Activated naive CD4-positive, alpha-beta T cell treated with anti-CD3 and anti-CD28 coated beads, Interleukin-2, amount 10 ng/mL, durations not matched to agents 7 days and 5 days (primary cell): ENCODE data around the gene NUDT3.
"Not testable (repeated sequence)": the region's sequence is repeated elsewhere in the genome, so short reads cannot be mapped to it uniquely, and the experiment has no call there.

ENCODE experiments used
- CTCF ChIA-PET: fragments of 350-600 bp; sonication (Branson Sonifier 250); formaldehyde crosslinking; loops from one replicate; lab custom pipeline; 2021; ENCODE audit warnings: antibody characterized with exemption; lab: Charles Lee
- DNase-seq: peaks from one replicate; pipeline ENCODE4 v3.0.0-alpha.2; 2020
- H3K27ac Mint-ChIP-seq: one replicate; pipeline ENCODE4 v1.8.0; 2021; ENCODE audit warnings: mild to moderate bottlenecking, moderate library complexity, mixed read lengths
- H3K27me3 Mint-ChIP-seq: one replicate; pipeline ENCODE4 v1.8.0; 2021; ENCODE audit warnings: mild to moderate bottlenecking, mixed read lengths
- H3K36me3 Mint-ChIP-seq: one replicate; pipeline ENCODE4 v1.8.0; 2021; ENCODE audit warnings: mixed read lengths
- H3K4me1 Mint-ChIP-seq: one replicate; pipeline ENCODE4 v1.8.0; 2021; ENCODE audit warnings: mixed read lengths
- H3K4me3 Mint-ChIP-seq: one replicate; pipeline ENCODE4 v1.8.0; 2021; ENCODE audit warnings: mild to moderate bottlenecking, moderate library complexity, mixed read lengths
- H3K9me3 Mint-ChIP-seq: one replicate; pipeline ENCODE4 v1.8.0; 2021; ENCODE audit warnings: mixed read lengths

Gene NUDT3

DNA sequence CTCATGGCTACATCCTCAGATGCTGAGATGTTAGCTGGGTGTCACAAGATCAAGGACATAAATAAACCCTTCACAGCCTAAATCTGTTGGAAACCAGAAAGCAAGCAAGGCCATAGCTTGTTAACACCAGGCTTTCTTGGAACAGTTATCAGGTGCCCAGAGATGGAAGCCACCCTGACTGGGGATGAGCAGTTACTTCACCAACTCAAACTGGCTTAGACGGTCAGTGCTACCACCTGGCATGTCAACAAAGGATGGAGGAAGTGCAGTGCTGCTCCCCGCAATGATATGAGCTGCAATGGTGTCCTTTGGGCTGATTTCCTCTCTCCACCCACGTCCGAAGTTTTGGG is 114.7 kb downstream of the NUDT3 start:
- Mint-ChIP-seq H3K27me3 (no peaks in the 10 kb centered on the region), H3K27ac (no peak overlapping the region), H3K4me3 (no peak overlapping the region), H3K9me3 (no peaks in the 10 kb centered on the region), H3K4me1 (peaks cover 9% of the 10 kb centered on the region), H3K36me3 (peaks cover 10% of the 10 kb centered on the region)
- CTCF ChIA-PET = no interaction called here
- DNase-seq = no peak

DNA sequence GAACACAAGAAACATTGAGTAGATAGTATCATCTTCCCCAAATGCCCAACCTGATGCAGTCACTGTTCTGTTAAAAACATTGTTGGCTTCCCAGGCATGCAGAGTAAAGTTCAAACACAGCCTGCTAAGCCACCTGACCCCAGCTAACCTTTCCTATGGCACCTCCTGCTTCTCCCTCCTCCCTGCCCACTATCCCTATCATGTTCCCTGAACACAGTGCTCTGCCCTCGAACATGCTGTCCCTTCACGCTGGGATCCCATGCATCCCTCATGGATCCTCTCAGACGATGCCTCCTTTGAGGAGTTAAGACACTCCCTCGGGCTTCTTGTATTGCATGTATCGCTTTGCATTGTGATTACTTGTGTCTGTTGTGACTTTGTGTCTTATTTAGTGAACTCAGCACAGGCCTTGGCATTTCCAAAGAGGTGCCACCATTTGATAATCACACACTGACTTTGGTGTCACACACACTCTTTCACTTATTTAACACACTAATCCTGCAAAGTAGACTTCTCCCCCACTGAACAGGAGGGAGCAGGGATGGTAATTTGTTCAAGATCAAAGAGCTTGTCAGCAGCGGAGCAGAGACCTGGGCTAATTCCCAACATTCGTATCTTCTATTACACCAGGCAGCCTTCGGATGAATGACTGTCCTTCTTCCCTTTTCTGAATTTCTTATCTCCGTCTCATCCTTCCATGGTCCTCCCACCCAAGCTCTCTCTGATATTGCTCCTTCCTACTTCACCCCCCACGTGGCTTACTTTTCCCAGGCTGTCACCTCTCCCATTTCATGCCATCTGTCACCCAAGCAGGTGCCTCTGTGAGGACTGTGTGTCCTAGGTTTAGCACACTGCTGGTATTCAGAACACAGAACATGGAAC is 115.3 kb downstream of the NUDT3 start:
- CTCF ChIA-PET = no interaction called here
- peaks cover 10% of the 10 kb centered on the region for H3K36me3 Mint-ChIP-seq
- peaks cover 9% of the 10 kb centered on the region for H3K4me1 Mint-ChIP-seq
- H3K9me3 Mint-ChIP-seq = no peaks in the 10 kb centered on the region
- no peak for DNase-seq
- no peaks in the 10 kb centered on the region for H3K27me3 Mint-ChIP-seq
- H3K4me3 Mint-ChIP-seq = no peak overlapping the region
- no peak overlapping the region for H3K27ac Mint-ChIP-seq

DNA sequence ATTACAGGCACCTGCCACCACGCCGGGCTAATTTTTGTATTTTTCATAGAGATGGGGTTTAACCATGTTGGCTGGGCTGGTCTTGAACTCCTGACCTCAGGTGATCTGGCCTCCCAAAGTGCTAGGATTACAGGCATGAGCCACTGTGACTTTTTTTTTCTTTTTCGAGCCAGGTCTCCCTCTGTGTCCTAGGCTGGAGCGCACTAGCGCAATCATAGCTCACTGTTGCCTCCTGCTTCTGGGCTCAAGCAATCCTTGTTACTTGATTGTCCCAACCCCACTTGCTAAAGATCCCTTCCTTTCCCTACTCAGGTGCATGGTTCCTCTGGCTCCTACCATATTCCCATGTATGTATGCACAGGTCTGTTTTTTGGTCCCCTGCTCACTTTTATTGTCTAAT is 116.3 kb downstream of the NUDT3 start:
- Mint-ChIP-seq H3K9me3 (no peaks in the 10 kb centered on the region), H3K4me3 (no peak overlapping the region), H3K36me3 (peaks cover 10% of the 10 kb centered on the region), H3K27me3 (no peaks in the 10 kb centered on the region), H3K27ac (no peak overlapping the region), H3K4me1 (peaks cover 9% of the 10 kb centered on the region)
- CTCF ChIA-PET = no interaction called here
- DNase-seq = no peak

DNA sequence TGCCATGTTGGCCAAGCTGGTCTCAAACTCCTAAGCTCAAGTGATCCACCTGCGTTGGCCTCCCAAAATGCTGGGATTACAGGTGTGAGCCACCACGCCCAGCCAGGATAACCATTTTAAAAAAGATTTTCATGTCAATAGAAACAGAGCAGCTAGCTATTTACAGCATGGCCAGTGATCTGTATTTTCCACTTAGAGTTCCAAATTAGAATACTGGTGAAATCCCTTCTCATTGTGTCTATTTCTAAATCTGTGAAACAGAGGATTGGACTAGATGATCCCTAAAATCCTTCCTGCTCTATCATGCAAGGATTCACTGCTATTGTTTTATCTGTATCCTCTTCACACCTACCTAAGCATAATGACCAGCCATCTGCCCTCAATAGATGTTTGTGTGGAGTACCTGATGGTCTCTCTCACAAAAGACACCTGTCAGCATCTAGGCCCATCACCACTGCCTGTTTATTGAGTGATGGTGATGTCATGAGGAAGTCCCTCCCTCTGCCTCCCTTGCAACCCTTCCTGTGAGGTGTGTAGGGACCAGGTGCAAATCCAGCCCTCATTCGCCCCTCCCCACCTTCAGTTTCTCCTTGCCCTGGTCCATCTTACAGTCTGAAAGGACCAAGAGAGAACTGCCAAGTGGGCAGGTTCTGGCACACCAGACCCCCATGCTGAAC is 117.2 kb downstream of the NUDT3 start:
- Mint-ChIP-seq H3K9me3 (no peaks in the 10 kb centered on the region), H3K4me1 (peaks cover 9% of the 10 kb centered on the region), H3K4me3 (no peak overlapping the region), H3K27ac (no peak overlapping the region), H3K36me3 (peaks cover 7% of the 10 kb centered on the region), H3K27me3 (no peaks in the 10 kb centered on the region)
- DNase-seq = no peak
- CTCF ChIA-PET = no interaction called here

DNA sequence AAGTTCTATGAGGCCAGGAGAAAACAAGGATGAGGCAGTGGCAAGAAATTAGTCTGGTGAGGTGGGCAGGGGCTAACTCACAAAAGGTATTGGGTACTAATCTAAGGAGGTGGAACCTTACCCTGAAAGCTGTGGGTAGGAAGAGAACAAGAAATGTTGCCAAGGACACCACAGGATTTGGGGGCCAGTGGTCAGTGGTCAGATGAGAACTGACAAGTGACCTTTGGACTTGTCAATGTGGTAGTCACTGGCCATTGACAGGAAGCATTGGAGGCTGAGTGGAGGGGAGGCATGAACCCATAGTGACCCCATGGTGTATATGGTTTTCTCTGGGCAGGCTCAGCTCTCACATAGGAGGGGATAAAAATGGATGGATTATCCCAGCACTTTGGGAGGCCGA is 118.3 kb downstream of the NUDT3 start:
- no peaks in the 10 kb centered on the region for H3K9me3 Mint-ChIP-seq
- no peak for DNase-seq
- H3K27ac Mint-ChIP-seq = no peak overlapping the region
- peaks cover 9% of the 10 kb centered on the region for H3K4me1 Mint-ChIP-seq
- H3K4me3 Mint-ChIP-seq = no peak overlapping the region
- H3K36me3 Mint-ChIP-seq = peaks cover 1% of the 10 kb centered on the region
- CTCF ChIA-PET = no interaction called here
- no peaks in the 10 kb centered on the region for H3K27me3 Mint-ChIP-seq

DNA sequence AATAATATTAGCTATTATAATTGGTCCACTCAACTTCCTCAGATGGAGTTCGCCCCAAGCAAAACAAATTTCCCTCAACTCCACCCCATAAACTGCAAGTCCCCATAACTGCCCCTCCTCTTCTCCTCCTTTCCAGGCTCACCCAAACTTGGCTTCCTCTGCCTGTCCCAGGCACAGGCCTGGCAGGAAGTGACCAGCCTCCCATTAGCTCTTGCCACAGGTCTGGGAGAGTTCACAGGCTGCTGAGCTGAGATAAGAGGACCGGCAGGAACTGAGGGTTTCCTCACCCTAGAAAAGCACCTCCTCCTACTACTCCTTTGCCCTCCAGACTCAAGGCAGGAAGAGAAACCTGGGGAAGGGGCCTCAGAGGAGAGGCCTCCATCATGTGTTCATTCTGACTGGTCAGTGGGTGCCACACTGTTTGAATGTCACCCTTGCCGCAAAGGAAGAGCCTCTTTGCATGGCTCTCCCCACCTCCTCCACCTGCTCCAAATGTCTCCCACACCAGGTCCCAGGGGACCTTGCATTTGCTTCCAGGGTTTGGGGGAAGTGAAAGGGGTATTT is 119.1 kb downstream of the NUDT3 start:
- CTCF ChIA-PET = no interaction called here
- Mint-ChIP-seq H3K9me3 (no peaks in the 10 kb centered on the region), H3K36me3 (no peaks in the 10 kb centered on the region), H3K4me1 (peaks cover 4% of the 10 kb centered on the region), H3K4me3 (no peak overlapping the region), H3K27ac (no peak overlapping the region), H3K27me3 (no peaks in the 10 kb centered on the region)
- no peak for DNase-seq

DNA sequence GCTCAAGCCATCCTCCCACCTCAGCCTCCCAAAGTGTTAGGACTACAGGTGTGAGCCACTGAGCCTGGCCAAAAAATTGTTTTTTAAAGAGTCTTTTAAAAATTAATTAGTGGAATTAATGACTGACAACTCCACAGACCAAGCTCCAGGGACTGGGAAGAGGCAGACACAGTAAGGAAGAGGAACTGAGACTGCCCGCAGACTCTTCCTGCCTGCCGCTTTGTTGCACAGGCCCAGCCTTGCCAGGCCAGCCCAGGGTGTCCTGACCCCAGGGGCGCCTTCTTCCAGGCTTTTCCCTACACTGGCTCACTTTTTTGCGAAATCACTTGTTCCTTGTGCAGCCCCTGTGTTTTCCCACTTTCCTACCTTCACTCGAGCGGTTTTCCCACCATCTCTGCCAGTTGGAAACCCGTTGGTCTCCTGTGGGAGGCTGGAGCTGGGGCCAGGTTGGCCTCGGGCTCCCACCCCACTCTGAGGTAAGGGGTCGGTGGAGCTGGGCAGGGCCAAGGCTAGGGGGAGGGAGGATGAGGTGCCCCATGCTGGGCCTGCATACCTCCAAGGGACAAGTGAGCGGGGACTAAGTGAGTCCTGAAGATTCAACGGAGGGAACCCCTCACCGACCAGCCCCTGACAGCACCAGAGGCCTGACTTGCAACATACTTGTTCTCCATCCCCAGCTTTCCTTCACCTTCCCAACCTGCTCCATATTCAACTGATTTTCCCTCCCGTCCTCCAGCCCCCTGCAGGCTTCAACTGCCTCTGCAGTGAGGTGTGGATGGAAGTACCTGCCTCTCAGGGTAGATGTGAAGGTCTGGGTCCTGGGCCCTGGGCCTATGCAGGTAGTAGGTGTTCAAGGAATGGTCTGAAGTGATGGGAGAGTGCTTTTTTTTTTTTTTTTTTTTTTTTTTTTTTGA is 120.2 kb downstream of the NUDT3 start:
- Mint-ChIP-seq H3K4me3 (no peak overlapping the region), H3K9me3 (no peaks in the 10 kb centered on the region), H3K36me3 (no peaks in the 10 kb centered on the region), H3K4me1 (peaks cover 4% of the 10 kb centered on the region), H3K27me3 (peaks cover 3% of the 10 kb centered on the region), H3K27ac (no peak overlapping the region)
- CTCF ChIA-PET = interaction anchor here (1.6 kb wide), 1 partner anchor 22 kb away, joined by 4 read pairs; no protein-coding TSS in a partner anchor
- DNase-seq = no peak

DNA sequence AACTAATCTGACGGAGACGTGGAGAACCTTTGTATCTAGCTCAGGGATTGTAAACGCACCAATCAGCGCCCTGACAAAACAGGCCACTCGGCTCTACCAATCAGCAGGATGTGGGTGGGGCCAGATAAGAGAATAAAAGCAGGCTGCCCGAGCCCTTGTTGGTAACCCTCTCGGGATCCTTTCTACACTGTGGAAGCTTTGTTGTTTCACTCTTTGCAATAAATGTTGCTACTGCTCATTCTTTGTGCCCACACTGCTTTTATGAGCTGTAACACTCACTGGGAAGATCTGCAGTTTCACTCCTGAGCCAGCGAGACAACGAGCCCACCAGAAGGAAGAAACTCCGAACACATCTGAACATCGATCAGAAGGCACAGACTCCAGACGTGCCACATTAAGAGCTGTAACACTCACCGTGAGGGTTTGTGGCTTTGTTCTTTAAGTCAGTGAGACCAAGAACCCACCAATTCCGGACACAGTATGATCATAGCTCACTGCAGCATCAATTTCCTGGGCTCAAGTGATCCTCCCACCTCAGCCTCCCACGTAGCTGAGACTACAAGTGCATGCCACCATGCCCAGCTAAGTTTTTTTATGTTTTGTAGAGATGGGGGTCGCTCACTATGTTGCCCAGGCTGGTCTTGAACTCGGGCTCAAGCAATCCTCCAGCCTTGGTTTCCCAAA is 122.7 kb downstream of the NUDT3 start:
- H3K9me3 Mint-ChIP-seq, H3K4me3 Mint-ChIP-seq, H3K4me1 Mint-ChIP-seq, CTCF ChIA-PET, H3K36me3 Mint-ChIP-seq, H3K27ac Mint-ChIP-seq, DNase-seq: not testable (repeated sequence)
- peaks cover 11% of the 10 kb centered on the region for H3K27me3 Mint-ChIP-seq

DNA sequence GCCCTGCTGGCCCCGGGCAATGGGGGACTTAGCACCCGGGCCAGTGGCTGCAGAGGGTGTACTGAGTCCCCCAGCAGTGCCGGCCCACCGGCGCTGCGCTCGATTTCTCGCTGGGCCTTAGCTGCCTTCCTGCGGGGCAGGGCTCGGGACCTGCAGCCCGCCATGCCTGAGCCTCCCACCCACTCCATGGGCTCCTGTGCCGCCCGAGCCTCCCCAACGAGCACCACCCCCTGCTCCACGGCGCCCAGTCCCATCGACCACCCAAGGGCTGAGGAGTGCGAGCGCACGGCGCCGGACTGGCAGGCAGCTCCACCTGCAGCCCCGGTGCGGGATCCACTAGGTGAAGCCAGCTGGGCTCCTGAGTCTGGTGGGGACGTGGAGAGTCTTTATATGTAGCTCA is 123.3 kb downstream of the NUDT3 start:
- H3K4me3 Mint-ChIP-seq, H3K36me3 Mint-ChIP-seq, H3K9me3 Mint-ChIP-seq, CTCF ChIA-PET, H3K4me1 Mint-ChIP-seq, H3K27ac Mint-ChIP-seq, DNase-seq: not testable (repeated sequence)
- H3K27me3 Mint-ChIP-seq = peaks cover 11% of the 10 kb centered on the region

DNA sequence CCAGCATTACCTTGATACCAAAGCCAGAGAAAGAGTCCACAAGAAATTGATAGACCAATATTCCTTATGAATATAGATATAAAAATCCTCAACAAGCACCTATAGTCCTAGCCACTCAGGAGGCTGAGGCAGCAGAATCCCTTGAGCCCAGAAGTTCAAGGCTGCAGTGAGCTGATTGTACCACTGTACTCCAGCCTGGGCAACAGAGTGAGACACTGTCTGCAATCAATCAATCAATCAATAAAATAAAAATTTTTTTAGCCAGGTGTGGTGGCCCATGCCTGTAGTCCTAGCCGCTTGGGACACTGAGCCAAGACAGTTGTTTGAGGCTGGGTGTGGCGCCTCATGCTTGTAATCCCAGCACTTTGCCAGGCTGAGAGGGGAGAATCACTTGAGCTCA is 124.7 kb downstream of the NUDT3 start:
- H3K36me3 Mint-ChIP-seq = no peaks in the 10 kb centered on the region
- peaks cover 4% of the 10 kb centered on the region for H3K4me1 Mint-ChIP-seq
- CTCF ChIA-PET = interaction anchor here (0.6 to 1.6 kb wide), 2 partner anchors 104 to 459 kb away, joined by 3 read pairs; no protein-coding TSS in a partner anchor
- no peak for DNase-seq
- H3K27me3 Mint-ChIP-seq = peaks cover 11% of the 10 kb centered on the region
- no peak overlapping the region for H3K4me3 Mint-ChIP-seq
- H3K9me3 Mint-ChIP-seq = peaks cover 4% of the 10 kb centered on the region
- no peak overlapping the region for H3K27ac Mint-ChIP-seq

DNA sequence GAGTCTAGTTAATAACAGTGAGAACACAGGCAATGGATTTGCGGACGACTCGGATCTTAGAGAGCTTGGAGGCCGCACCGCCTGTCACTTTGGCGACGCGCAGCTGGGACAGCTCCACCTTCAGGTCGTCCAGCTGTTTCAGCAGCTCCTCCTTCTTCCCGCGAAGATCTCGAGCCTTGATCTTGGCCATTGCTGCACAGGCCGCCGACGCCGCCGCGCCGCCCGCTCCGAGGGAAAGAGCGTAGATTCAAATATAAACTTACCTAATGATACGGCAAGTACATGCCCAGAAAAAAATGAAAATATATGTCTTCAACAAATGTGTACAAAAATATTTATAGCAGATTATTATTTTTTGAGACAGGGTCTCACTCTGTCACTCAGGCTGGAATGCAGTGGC is 129.0 kb downstream of the NUDT3 start:
- H3K4me1 Mint-ChIP-seq, H3K4me3 Mint-ChIP-seq, H3K36me3 Mint-ChIP-seq, DNase-seq, H3K27ac Mint-ChIP-seq, H3K9me3 Mint-ChIP-seq: not testable (repeated sequence)
- peaks cover 14% of the 10 kb centered on the region for H3K27me3 Mint-ChIP-seq
- CTCF ChIA-PET = interaction anchor here (0.8 kb wide), 1 partner anchor 97 kb away, joined by 3 read pairs; no protein-coding TSS in a partner anchor

DNA sequence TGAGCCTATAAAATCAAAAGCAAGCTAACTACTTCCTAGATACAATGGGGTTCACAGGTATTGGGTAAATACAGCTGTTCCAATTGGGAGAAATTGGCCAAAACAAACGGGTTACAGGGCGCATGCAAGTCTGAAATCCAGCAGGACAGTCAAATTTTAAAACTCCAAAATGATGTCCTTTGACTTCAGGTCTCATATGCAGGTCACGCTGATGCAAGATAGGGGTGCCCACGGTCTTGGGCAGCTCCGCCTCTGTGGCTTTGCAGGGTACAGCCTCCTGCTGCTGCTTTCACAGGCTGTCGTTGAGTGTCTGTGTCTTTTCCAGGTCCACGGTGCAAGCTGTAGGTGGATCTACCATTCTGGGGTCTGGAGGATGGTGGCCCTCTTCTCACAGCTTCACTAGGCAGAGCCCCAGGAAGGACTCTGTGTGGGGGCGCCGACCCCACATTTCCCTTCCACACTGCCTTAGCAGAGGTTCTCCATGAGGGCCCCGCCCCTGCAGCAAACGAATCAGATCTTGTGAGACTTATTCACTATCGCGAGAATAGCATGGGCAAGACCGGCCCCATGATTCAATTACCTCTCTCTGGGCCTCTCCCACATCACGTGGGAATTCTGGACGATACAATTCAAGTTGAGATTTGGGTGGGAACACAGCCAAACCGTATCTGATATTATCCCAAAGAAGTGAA is 131.7 kb downstream of the NUDT3 start:
- Mint-ChIP-seq H3K36me3 (no peaks in the 10 kb centered on the region), H3K4me1 (no peaks in the 10 kb centered on the region), H3K27me3 (peaks cover 3% of the 10 kb centered on the region), H3K9me3 (peaks cover 4% of the 10 kb centered on the region), H3K4me3 (no peak overlapping the region), H3K27ac (no peak overlapping the region)
- DNase-seq = no peak
- CTCF ChIA-PET = interaction anchor here (0.8 kb wide), 1 partner anchor 132 kb away, joined by 3 read pairs; the partner anchor contains the start of gene NUDT3

DNA sequence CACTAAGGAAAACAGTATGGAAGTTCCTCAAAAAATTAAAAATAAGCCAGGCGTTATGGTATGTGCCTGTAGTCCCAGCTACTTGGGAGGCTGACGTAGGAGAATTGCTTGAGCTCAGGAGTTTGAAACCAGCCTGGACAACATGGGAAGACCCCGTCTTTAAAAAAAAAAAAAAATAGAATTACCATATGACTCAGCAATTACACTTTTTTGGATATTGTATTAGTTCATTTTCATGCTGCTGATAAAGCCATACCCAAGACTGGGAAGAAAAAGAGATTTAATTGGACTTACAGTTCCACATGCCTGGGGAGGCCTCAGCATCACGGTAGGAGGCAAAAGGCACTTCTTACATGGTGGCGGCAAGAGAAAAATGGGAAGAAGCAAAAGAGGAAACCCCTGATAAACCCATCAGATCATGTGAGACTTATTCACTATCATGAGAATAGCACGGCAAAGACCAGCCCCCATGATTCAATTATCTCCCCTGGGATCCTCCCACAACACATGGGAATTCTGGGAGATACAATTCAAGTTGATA is 132.9 kb downstream of the NUDT3 start:
- Mint-ChIP-seq H3K36me3 (no peaks in the 10 kb centered on the region), H3K27me3 (peaks cover 3% of the 10 kb centered on the region), H3K4me3 (no peak overlapping the region), H3K27ac (no peak overlapping the region), H3K9me3 (peaks cover 4% of the 10 kb centered on the region), H3K4me1 (no peaks in the 10 kb centered on the region)
- CTCF ChIA-PET = interaction anchor here (0.8 kb wide), 1 partner anchor 133 kb away, joined by 3 read pairs; the partner anchor contains the start of gene NUDT3
- no peak for DNase-seq
